HG03039 (cell line): Measurements from ENCODE around the gene NF1.
"Not testable (repeated sequence)": the region's sequence is repeated elsewhere in the genome, so short reads cannot be mapped to it uniquely, and the experiment has no call there.

ENCODE experiments used
- ATAC-seq: cut with Tn5 transposase; IDR thresholded peaks from one replicate; pipeline ENCODE4 v1.9.1; 2021; ENCODE audit warnings: mild to moderate bottlenecking, moderate library complexity; ENCODE audit not compliant: unreplicated experiment

Gene NF1

GRCh38 chr17:31085563-31085962, 9.2 kb upstream of the NF1 start:
- no peak for ATAC-seq

- no peak for ATAC-seq
These were observed 5.3 kb upstream of the NF1 start for GRCh38 chr17:31089471-31089870.

GRCh38 chr17:31090650-31091049, 4.1 kb upstream of the NF1 start:
- not testable (repeated sequence) for ATAC-seq

- ATAC-seq, result no peak
These were observed 2.2 kb upstream of the NF1 start for GRCh38 chr17:31092475-31093064.

- ATAC-seq, result no peak
These were observed 744 bp upstream of the NF1 start for GRCh38 chr17:31093866-31094599.

- no peak for ATAC-seq
These were observed 694 bp downstream of the NF1 start for GRCh38 chr17:31095236-31096105.

- ATAC-seq, result no peak
These were observed 1.3 kb downstream of the NF1 start for GRCh38 chr17:31096106-31096436.

GRCh38 chr17:31099016-31099415, 4.2 kb downstream of the NF1 start:
- no peak for ATAC-seq

- ATAC-seq, result no peak
These were observed 6.2 kb downstream of the NF1 start for GRCh38 chr17:31100840-31101459.

GRCh38 chr17:31101943-31102342, 7.2 kb downstream of the NF1 start:
- no peak for ATAC-seq

GRCh38 chr17:31105991-31106390, 11.2 kb downstream of the NF1 start:
- ATAC-seq, result no peak

- ATAC-seq, result no peak
These were observed 16.4 kb downstream of the NF1 start for GRCh38 chr17:31111183-31111582.

- no peak for ATAC-seq
These were observed 17.4 kb downstream of the NF1 start for GRCh38 chr17:31112001-31112661.

GRCh38 chr17:31113368-31113767, 18.6 kb downstream of the NF1 start:
- not testable (repeated sequence) for ATAC-seq

GRCh38 chr17:31113939-31114338, 19.2 kb downstream of the NF1 start:
- no peak for ATAC-seq

GRCh38 chr17:31114956-31115555, 20.3 kb downstream of the NF1 start:
- no peak for ATAC-seq

GRCh38 chr17:31116167-31116566, 21.4 kb downstream of the NF1 start:
- no peak for ATAC-seq

GRCh38 chr17:31122746-31123145, 28.0 kb downstream of the NF1 start:
- ATAC-seq, result no peak

GRCh38 chr17:31126318-31126717, 31.5 kb downstream of the NF1 start:
- no peak for ATAC-seq

- no peak for ATAC-seq
These were observed 33.5 kb downstream of the NF1 start for GRCh38 chr17:31128241-31128640.
